ENCODE data around the gene KLHDC2.
"Not testable (repeated sequence)": the region's sequence is repeated elsewhere in the genome, so short reads cannot be mapped to it uniquely, and the experiment has no call there.

Gene KLHDC2
- total RNA-seq: 97.0 reads per million, percentile 82 among the genes with 10 or more reads in this experiment

- DNase-seq: peak; percentile 83
Observed at GRCh38 chr14:49767571-49768300, at the start of gene KLHDC2. TSS of gene KLHDC2 (plus strand) at chr14:49768153. CDS start at chr14:49768469, 316 bp downstream.

- DNase-seq: no peak
Observed at GRCh38 chr14:49720744-49721143, 47.2 kb upstream of the KLHDC2 start.

GRCh38 chr14:49721733-49722435 lies 46.1 kb upstream of the KLHDC2 start:
- not testable (repeated sequence) for DNase-seq

GRCh38 chr14:49727171-49727570 lies 40.8 kb upstream of the KLHDC2 start:
- no peak for DNase-seq

- no peak for DNase-seq
Observed at GRCh38 chr14:49732896-49733295, 35.1 kb upstream of the KLHDC2 start.

- no peak for DNase-seq
Observed at GRCh38 chr14:49733836-49734235, 34.1 kb upstream of the KLHDC2 start.

GRCh38 chr14:49735669-49736068 lies 32.3 kb upstream of the KLHDC2 start:
- not testable (repeated sequence) for DNase-seq

- no peak for DNase-seq
Observed at GRCh38 chr14:49745191-49745590, 22.8 kb upstream of the KLHDC2 start.

GRCh38 chr14:49746476-49746875 lies 21.5 kb upstream of the KLHDC2 start:
- DNase-seq: not testable (repeated sequence)

GRCh38 chr14:49754570-49755097 lies 13.3 kb upstream of the KLHDC2 start:
- no peak for DNase-seq

GRCh38 chr14:49755378-49755777 lies 12.6 kb upstream of the KLHDC2 start:
- no peak for DNase-seq

GRCh38 chr14:49761839-49762551 lies 6.0 kb upstream of the KLHDC2 start:
- DNase-seq: no peak

GRCh38 chr14:49766839-49767238 lies 1.1 kb upstream of the KLHDC2 start:
- no peak for DNase-seq

GRCh38 chr14:49767270-49767570 lies 733 bp upstream of the KLHDC2 start:
- no peak for DNase-seq

GRCh38 chr14:49768301-49769121 lies 558 bp downstream of the KLHDC2 start:
- DNase-seq: peak; percentile 65

- DNase-seq: no peak
Observed at GRCh38 chr14:49769171-49769570, 1.2 kb downstream of the KLHDC2 start.

GRCh38 chr14:49769581-49770211 lies 1.7 kb downstream of the KLHDC2 start:
- no peak for DNase-seq

GRCh38 chr14:49770212-49770817 lies 2.4 kb downstream of the KLHDC2 start:
- no peak for DNase-seq

GRCh38 chr14:49771691-49772090 lies 3.7 kb downstream of the KLHDC2 start:
- DNase-seq: not testable (repeated sequence)

- DNase-seq: no peak
Observed at GRCh38 chr14:49774106-49774505, 6.2 kb downstream of the KLHDC2 start.

- no peak for DNase-seq
Observed at GRCh38 chr14:49778421-49778820, 10.5 kb downstream of the KLHDC2 start.

- not testable (repeated sequence) for DNase-seq
Observed at GRCh38 chr14:49781040-49781439, 13.1 kb downstream of the KLHDC2 start.
